Activated T-cell treated with anti-CD3 and anti-CD28 coated beads, Interleukin-2, amount 50 U/mL, for 4 hours (primary cell): ENCODE results near the gene PLCB4. TPM values are rescaled to one million over a fixed set of nuclear protein-coding genes. Genes with fewer than 3 reads are reported as not detected.

Experiments used
- ATAC-seq, 2 donors: fragments of 200-7000 bp; cut with Tn5 transposase; one replicate each; pipeline ENCODE4 v1.10.0; 2021
- DNase-seq: peaks from one replicate; pipeline ENCODE4 v3.0.0-alpha.2; 2020
- H3K27me3 Mint-ChIP-seq: one replicate; pipeline ENCODE4 v1.8.0; 2021; ENCODE audit warnings: low read depth, mixed read lengths
- H3K36me3 Mint-ChIP-seq: one replicate; pipeline ENCODE4 v1.8.0; 2022; ENCODE audit warnings: mixed read lengths; ENCODE audit not compliant: insufficient read depth
- H3K4me1 Mint-ChIP-seq: one replicate; pipeline ENCODE4 v1.8.0; 2021; ENCODE audit warnings: low read depth, mixed read lengths
- H3K4me3 Mint-ChIP-seq: one replicate; pipeline ENCODE4 v1.8.0; 2021; ENCODE audit warnings: mild to moderate bottlenecking, moderate library complexity, mixed read lengths
- H3K9me3 Mint-ChIP-seq: one replicate; pipeline ENCODE4 v1.8.0; 2021; ENCODE audit warnings: mixed read lengths
- total RNA-seq, 3 donors: library from RNA; stranded (reverse); gene quantifications; one replicate each; pipeline ENCODE4 v1.2.1, GENCODE V29; 2021

The PLCB4 gene
- total RNA-seq, 3 donors from 2014 or later = 0.05 TPM; not detected in 1

DNA sequence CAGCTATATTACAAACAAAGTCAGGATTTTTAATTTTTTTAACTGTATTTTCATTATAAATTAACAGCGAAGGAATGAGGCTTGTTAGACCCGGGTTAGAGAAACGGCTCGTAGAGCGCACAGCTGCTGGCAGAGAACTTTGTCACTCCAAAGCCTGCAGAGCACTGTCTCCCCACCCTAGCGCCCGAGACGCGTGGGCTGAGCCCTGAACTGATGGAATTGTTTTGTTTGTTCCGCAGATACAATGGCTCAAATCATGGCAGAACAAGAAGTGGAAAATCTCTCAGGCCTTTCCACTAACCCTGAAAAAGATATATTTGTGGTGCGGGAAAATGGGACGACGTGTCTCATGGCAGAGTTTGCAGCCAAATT, 446.3 kb downstream of the PLCB4 start:
- Mint-ChIP-seq H3K36me3 (no peaks in the 10 kb centered on the region), H3K27me3 (peaks cover 50% of the 10 kb centered on the region), H3K4me1 (no peaks in the 10 kb centered on the region), H3K4me3 (peak overlapping the region; percentile 5), H3K9me3 (no peaks in the 10 kb centered on the region)
- no peak for DNase-seq
- ATAC-seq = no peak

- Mint-ChIP-seq H3K4me3 (no peak overlapping the region), H3K4me1 (no peaks in the 10 kb centered on the region), H3K27me3 (peaks cover 51% of the 10 kb centered on the region), H3K36me3 (no peaks in the 10 kb centered on the region), H3K9me3 (no peaks in the 10 kb centered on the region)
- ATAC-seq (no peak), DNase-seq (no peak)
These were observed 446.9 kb downstream of the PLCB4 start for GRCh38 chr20:9515741-9516233.

GRCh38 chr20:9516234-9516871, 447.5 kb downstream of the PLCB4 start:
- DNase-seq (no peak), ATAC-seq (no peak)
- no peaks in the 10 kb centered on the region for H3K4me1 Mint-ChIP-seq
- no peaks in the 10 kb centered on the region for H3K9me3 Mint-ChIP-seq
- H3K36me3 Mint-ChIP-seq = no peaks in the 10 kb centered on the region
- peaks cover 54% of the 10 kb centered on the region for H3K27me3 Mint-ChIP-seq
- no peak overlapping the region for H3K4me3 Mint-ChIP-seq

- H3K27me3 Mint-ChIP-seq = peaks cover 49% of the 10 kb centered on the region
- no peak for DNase-seq
These were observed 448.6 kb downstream of the PLCB4 start for GRCh38 chr20:9517297-9518162.

DNA sequence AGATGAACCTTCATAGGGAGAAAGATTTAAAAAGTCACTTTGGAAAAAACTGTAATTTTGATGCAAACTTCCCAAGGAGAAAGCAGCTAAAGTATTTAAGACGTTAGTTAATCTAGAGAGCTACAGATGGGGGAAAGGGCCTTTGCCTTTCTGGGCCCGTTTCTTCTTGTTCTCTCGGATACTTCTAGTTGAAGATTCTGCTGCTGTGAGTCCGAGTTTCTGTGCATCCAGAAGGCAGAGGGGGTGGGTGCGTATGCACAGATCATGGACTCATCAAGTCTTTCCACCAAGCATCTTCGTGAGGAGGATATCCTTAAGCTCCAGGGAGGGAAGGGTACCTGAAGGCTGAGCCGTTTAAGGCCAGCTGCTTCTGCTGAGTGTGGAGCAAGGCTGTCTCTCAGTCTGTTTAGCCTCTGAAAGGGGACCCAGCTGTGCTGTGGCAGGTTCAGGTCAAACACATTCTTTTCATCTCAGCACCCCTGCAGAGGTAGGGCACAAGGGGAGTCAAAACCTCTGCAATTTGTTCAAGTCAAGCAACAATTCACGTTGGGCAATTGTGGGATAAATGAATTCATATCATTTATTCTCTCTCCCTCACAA, 449.8 kb downstream of the PLCB4 start:
- peaks cover 46% of the 10 kb centered on the region for H3K27me3 Mint-ChIP-seq
- H3K9me3 Mint-ChIP-seq = no peaks in the 10 kb centered on the region
- no peaks in the 10 kb centered on the region for H3K36me3 Mint-ChIP-seq
- H3K4me3 Mint-ChIP-seq = no peak overlapping the region
- ATAC-seq (no peak), DNase-seq (no peak)
- no peaks in the 10 kb centered on the region for H3K4me1 Mint-ChIP-seq

More at GRCh38 chr20:9517297-9518162, 448.6 kb downstream of the PLCB4 start:
- Mint-ChIP-seq H3K9me3 (no peaks in the 10 kb centered on the region), H3K4me1 (no peaks in the 10 kb centered on the region), H3K36me3 (no peaks in the 10 kb centered on the region), H3K4me3 (no peak overlapping the region)
- ATAC-seq = no peak

DNA sequence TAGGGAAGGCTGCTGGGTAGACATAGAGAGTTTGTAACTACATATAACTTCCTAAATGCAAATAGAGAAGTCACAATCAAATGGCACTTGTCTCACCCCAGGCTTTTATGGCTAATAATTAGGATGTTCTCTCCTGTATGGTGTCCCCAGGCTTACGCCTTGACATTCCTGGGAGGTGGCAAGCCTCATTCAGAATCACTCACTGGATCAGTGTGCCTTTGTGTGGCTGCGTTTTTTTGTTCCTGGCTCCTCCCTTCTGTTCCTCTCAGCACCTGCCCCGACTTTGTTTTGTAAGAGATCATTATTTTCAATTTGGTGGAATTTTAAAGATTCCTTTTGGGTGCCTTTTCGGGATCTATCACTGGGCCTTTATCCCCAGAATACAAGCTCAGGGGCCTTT, 451.2 kb downstream of the PLCB4 start:
- ATAC-seq (no peak), DNase-seq (no peak)
- H3K4me3 Mint-ChIP-seq = no peak overlapping the region
- H3K36me3 Mint-ChIP-seq = no peaks in the 10 kb centered on the region
- no peaks in the 10 kb centered on the region for H3K9me3 Mint-ChIP-seq
- H3K27me3 Mint-ChIP-seq = peaks cover 36% of the 10 kb centered on the region
- no peaks in the 10 kb centered on the region for H3K4me1 Mint-ChIP-seq

- DNase-seq = no peak
- Mint-ChIP-seq H3K9me3 (no peaks in the 10 kb centered on the region), H3K4me1 (no peaks in the 10 kb centered on the region), H3K4me3 (no peak overlapping the region), H3K27me3 (peaks cover 10% of the 10 kb centered on the region), H3K36me3 (no peaks in the 10 kb centered on the region)
- ATAC-seq = no peak
These were observed 454.7 kb downstream of the PLCB4 start for GRCh38 chr20:9523636-9524035.
